SW 1271 (cell line): ENCODE measurements around the gene PIPOX.
"Not testable (repeated sequence)": the region's sequence is repeated elsewhere in the genome, so short reads cannot be mapped to it uniquely, and the experiment has no call there.

Experiments
- DNase-seq, 2 experiments: peaks; one replicate each; lab custom pipeline; 2025; lab: John Stamatoyannopoulos, UW

Gene PIPOX

DNA sequence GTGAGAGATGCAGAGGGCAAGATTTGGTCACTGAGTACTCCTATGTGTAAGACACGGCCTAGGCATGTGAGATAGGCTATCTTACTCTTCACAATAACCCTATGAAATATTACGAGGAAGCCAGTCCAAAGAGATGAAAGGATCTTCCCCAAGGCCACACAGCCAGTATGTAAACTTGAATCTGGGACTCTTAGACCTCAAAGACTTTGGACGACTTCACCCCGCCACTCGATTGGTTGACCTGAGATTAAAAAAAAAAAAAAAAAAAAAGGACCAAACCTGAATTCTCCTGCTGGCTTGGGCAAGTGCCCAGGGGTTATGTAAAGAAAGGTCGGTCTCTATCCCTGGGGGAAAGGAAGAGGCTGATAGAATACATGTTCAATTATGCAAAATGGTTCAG, 33.1 kb downstream of the PIPOX start:
- no peak for DNase-seq

DNA sequence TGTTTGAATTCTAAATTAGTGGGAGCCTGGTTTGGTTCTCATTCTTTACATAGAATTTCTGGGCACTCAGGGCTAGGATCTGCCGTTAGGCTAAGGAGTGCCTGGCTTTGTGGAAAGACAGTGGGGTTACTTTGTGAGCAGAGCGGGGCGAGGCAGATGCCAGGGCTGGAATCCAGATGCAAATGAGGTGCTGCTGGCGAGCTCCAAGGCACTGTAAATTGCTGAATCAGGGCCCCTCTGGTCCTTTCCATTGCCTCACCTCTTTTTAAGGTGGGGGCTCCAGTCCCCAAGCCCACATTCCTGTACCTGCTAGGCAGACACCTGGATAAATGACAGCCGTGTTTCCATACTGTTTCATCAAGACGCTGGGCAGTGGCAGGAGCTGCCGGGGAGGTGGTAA, 33.8 kb downstream of the PIPOX start:
- DNase-seq: no peak

DNA sequence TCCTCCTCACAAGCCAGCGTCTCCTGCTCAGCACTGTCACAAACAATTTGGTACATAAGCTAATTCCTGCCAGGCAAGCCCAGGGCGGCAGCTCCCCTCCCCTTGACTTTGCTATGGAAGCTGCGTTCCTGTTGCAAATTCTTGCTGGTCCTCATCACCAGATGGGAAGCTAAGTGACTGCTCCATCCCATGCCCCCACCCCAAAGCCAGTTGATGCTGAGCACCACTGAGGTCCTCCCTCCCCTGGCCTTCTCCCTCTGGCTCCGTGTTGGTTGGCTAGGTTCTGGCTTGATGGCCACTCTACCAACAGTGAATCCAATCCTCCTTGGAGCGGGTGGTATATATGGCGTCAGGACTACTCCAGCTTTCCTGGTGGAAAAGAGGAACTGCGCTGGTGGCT, 34.4 kb downstream of the PIPOX start:
- no peak for DNase-seq

DNA sequence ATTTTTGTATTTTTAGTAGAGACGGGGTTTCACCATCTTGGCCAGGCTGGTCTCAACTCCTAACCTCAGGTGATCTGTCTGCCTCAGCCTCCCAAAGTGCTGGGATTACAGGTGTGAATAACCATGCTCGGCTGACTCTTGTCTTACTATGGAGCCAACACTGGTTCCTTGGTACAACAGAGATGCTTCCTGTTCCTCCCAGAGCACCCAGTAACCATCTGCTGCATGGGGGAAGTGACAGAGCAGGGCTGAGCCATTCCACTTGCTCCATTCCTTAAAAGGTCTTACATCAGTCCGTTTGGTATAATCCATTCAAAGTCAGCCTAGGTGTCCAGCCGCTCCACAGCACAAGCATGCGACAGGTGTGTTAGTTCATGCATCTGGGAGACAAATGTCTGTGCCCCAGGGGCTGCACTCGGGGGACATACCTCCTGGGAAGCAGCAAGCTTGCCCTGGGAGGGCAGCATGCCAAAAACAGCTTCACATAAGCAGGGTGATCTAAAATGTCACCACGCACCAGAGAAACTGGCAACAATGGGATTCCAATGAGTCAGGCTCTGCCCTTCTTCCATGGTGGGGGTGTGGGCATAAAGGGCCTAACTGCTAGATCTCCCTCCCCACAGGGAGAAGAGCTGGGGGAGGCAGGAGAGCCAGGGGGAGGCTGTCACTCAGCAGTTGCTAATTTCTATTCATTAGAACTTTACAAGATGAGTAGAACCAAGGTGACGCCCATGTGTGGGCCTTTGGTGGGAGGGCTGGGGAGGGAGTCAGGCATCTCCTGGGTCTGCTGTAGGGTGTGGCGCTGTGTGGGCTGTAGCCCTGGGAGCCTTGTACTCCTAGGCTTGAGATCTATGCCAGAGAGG, 35.5 kb downstream of the PIPOX start:
- DNase-seq: no peak

DNA sequence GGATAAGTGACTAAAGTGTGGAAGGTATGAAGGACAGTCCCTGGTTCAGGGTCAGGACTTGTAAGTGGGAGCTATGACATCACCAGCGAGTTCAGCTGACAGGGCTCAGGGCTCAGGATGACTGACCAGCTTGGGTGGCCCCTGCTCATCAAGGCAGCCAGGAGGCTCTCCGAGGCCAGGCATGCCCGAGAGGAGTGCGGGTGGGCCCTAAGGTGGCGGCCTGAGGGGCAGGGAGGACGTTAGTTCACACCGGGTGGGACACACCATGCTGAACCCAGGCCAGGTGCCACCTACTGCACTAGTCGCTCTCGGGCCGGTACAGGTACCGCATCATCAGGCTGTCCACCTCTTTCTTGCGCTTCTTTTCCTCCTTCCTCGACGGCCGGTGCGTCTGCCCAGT, 36.5 kb downstream of the PIPOX start:
- DNase-seq: no peak

DNA sequence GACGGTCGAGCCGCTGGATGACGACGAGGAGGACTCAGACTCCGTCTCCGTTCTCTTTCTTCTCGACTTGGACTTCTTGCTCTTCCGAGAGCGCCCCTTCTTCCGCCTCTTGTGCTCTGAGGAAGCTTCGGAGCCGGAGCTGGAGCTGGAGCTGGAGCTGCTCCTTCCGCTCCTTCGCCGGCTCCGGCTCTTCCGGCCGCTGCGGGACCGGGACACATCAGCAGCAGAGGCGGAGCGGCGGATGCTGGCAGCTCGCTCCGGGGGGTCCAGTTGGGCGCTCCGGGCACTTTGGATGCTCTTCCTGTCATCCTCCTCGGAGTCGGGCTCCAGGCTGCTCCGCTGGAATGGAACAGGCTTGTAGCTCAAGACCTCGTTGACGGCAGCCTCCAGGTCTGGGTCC, 36.9 kb downstream of the PIPOX start:
- no peak for DNase-seq

DNA sequence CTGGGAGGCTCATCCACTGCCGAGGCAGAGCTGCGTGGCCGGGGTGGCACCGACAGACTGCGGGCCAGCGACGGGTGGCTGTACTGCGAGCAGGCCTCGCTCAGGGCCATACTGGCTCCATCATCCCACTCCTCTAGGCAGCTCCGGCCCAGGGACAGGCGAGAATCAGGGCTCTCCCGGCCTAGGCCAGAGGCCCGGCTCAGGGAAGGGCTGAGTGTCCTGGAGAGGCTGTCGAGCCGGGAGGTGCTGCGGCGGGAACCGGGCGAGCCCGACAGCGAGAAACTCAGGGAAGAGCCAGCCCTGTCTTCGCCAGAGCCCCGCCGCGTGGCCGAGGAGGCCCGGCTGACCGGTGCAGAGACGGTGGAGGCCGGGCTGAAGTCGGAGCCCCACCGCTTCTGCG, 37.4 kb downstream of the PIPOX start:
- no peak for DNase-seq

DNA sequence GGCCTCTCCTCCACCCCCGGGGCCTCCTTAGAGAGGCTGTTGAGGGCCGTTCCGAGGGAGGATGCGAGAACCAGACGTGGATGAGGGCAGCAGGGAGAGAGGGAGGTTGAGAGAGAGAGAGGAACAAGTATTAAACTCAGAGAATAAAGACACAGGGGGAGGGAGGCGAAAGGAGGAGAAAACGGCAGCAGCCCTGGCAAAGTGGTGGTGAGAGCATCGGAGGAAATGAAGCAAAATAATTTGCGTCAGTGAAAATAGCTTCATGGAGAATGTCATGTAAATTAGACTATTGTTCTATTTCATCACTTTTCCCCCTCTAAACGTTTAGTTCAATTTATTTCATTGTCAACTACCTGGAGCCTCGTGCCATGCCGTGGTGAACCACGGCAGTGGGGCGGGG, 38.0 kb downstream of the PIPOX start:
- DNase-seq: no peak

DNA sequence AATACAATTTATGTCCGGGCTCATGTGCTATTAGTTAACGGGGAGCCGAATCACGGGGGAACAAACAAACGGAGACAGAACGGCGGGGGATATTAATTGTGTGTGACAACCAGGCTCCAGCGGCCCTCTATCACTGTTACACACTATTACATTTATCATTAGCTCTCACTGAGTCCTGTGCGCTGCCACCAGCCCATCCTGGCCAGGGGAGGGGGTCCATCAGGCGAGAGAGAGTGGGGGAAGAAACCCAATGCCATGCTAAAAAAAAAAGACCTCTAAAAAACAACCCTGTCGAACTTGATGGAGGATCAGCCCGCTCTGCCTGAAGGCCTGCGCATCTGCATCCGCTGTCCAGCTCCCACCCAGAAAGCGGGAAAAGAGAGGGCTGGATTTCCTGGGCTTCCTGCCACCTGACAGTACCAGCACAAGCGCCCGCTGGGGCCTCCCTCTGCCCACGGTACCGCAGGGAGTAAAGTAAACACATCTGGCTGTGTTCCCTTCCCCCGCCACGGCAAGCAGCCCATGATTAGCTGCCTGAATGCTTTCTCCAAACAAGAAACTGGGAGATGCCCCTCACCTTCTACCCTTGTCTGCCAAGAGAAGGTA, 41.7 kb downstream of the PIPOX start:
- no peak for DNase-seq

- no peak for DNase-seq
These were observed 42.3 kb downstream of the PIPOX start for GRCh38 chr17:29085223-29085622.

DNA sequence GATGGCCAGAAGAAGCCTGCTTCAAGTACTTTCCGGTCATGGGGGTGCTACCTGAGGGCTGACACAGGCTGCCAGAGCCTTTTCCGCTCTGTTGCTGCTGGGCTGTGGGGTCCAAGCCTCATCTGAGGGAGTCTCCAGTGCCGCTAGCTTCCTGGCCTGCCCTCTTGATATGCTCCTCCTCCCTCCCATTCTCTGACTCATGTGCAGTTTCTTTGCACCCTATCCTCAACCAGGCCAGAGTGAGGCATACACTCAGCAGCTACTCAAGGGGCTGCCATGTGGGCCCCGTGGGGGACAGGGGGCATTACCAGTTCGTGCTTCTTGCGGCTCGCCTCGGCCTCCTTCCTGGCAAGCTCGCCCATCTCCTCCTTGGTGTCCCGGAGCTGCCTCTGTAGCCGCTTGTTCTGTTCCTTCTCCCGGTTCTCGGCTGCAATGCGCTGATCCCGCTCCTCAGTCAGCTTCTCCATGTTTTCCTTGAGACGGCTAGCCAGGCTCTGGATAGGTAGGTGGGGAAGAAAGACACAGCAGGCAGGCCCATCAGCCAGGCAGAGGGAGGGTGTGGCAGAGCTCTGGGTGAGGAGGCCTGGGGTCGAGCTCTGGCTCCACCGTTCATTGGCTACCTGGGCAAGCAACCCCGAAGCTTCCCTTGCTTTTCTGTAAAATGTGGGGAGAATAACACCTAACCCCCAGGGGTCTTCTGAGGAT, 43.8 kb downstream of the PIPOX start:
- DNase-seq: no peak

- DNase-seq: not testable (repeated sequence)
These were observed 45.8 kb downstream of the PIPOX start for GRCh38 chr17:29088782-29089181.

DNA sequence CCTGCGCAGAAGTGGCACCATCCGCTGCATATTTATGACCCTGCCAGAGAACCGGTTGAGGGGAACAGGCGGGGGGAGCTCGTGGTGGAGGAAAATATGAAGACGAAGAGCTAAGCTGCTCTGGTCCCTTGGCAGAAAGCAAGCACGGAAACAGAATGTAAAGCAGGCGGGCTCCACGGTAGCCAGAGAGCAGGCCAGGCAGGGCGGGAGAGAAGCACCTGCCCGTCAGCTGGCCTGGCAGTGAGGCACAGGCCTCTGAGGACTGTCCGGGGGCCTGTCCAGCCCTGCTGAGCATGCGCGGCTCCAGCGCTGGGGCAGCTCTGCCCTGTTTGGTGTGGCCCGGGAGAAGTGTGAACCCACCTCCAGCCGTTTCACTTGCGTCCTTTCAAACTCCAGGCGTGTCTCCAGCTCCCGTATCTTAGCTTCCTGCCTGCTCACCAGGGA, 46.7 kb downstream of the PIPOX start:
- DNase-seq: no peak

DNA sequence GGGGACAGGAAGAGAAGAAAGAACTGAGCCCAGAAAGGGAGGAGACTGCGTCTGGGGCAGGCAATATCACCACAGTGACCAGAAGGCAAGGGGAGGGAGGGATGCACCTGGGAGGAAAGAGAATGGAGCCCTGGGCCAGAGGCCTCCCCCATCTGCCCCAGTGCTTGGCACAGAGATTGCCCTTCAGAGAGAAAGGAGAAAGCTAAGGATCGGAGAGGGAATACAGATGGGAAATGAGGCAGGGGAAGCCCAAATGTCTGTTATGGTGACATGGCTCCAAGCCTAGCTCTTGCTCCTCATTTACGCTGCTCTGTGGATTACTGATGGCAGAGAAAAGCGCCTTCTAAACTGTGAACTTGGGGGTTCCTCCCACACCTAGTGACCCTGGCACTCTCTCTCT, 47.2 kb downstream of the PIPOX start:
- DNase-seq: no peak

DNA sequence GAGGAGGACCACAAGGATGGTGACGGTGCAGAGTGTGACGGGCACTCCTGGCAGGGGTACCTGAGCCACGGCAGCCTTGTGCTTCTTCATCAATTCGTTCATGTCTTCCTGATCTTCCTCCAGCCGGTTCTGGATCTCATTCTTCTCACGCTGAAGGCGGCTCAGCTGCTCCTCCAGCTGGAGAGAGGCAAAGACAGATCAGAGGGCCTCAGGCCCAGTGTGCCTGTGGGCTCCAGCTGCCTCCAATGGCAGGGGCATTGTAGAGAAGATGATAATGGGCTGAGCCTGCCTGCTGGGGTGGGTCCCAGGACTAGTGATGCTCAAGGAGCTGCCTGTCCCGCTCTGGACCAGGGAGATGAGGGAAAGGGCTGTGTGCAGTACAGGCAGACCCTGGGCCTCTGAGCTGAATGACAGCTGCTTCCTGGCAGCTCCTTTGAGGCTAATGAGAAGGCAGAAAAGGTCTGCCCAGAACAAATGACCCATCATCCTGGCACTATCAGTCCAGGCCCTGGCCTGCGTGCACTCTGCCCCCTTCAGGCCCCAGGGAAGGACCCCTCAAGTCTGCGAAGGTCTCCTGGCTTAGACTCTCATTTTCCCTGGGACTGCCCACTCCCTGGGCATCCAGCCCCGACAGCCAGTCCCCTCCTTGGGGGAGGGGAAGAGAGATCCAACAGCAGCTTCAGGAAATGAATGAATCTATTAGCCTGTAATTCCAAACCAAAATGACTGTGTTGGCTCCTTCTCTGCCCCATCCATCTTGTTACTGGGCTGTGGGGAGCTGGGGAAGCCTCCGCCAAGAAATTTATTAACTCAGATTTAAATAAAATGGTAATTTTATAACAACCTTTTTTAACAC, 48.0 kb downstream of the PIPOX start:
- DNase-seq: no peak

- no peak for DNase-seq
These were observed 48.8 kb downstream of the PIPOX start for GRCh38 chr17:29091606-29092289.

DNA sequence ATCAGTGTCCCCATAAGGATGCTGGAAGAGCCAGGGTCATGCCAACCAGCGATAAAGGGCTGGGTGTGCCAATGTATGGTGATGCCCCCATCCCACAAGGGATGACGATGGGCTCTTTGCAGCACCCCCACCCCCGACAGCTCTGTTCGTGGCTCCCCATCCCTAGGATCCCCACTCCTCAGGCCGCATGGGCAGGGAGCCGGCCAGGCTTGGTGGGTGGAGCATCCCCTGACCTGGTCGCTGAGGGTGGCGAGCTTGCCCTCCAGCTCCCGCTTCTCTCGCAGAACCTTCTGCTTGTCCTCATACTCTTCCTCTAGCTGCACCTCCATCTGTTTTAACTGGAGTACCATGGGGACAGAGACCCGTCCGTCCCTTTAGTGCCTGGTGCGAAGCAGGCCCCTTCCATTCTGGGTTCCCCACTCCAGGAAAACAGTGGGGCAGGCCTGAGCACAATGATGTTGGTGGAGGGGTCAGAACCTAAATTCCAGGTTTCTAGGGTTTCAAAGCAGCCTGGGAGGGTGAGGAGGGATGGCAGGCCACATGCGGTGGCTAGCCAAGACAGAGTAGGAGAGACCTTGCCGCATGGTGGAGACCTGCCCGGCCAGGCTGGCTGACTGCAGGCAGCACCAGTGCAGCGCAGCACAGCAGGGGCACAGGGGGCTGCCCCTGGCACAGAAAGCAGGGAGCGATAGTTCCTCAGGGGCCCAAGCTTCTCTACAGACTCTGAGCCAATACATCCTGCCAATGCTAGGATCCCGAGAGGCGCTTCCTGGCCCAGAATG, 50.3 kb downstream of the PIPOX start:
- no peak for DNase-seq

- no peak for DNase-seq
These were observed 51.3 kb downstream of the PIPOX start for GRCh38 chr17:29094101-29094708.

DNA sequence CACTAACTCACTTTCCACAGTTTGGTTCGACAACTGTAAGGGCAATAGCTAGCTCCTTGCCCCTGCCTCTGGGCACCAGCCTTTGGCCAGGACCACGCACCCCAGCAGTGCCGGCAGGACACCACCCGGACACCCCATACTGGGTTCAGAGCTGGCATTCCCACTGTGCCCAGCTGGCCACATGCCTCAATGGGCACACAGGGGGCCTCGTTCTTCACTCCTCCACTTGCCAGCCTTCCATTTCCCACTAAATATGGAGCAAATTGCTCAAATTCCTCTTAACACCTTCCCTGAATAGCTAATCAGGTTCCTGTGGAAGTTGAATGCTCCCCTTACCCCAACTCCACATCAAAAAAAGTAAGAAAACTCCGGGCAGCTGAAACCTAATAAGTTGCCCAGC, 52.5 kb downstream of the PIPOX start:
- DNase-seq: no peak

DNA sequence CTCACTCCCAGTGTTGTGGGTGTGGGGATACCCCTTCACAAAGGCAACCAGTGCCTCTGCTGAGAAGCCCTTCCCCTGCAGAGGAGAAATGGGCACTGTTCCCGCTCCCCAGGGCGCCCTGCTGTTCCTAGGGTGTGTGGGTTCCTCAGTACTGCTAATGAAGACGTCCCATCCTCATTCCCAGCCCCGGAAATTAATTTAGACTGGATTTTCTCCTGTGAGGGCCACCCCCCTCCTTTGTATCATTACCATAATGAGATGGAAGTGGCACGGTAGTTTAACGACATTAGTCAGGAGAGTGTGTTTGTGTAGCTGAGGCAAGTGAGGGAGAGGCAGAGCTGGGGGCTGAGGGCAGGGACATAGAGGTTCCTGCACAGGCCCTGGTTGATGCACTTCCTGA, 53.2 kb downstream of the PIPOX start:
- DNase-seq: no peak
